SK-N-SH (cell line): ENCODE results near the gene DGKZ. TPM values are rescaled to one million over a fixed set of nuclear protein-coding genes. Genes with fewer than 3 reads are reported as not detected.

Experiments
- CTCF ChIA-PET: fragments of 300-600, 350-600 bp; formaldehyde crosslinking; extraction: SDS; loops from one replicate; lab custom pipeline; 2021; lab: Yijun Ruan, JAX
- POLR2A ChIA-PET: fragments of 350-600 bp; sonication (Branson Sonifier 250); formaldehyde crosslinking; extraction: SDS; loops from one replicate; lab custom pipeline; 2020; ENCODE audit warnings: antibody characterized with exemption, inconsistent platforms; lab: Yijun Ruan, JAX
- DNase-seq: peaks from one replicate; pipeline ENCODE4 v3.0.0; 2012
- H2AFZ ChIP-seq: fragments of 200-600 bp; sonication (generic); 2 replicates; pipeline ENCODE4 v1.8.1; 2016; ENCODE audit warnings: antibody characterized with exemption, mild to moderate bottlenecking, low read depth
- H3F3A ChIP-seq: fragments of 200-600 bp; sonication (generic); replicated peaks from 2 replicates; pipeline ENCODE3; 2016; ENCODE audit warnings: antibody characterized with exemption, mild to moderate bottlenecking; ENCODE audit not compliant: insufficient read depth
- H3K27ac ChIP-seq, 2 experiments: fragments of 200-500 bp in 1 of 2; fragments of 200-600 bp in 1 of 2; sonication (Bioruptor generic) in 1 of 2; sonication (generic), shearing (Covaris generic) in 1 of 2; 2 replicates each; pipeline versions ENCODE4 v1.5.1 to v1.6.1; 2014 to 2016; ENCODE audit warnings: low read depth in 2 of 2, inconsistent platforms in 1 of 2, low read length in 1 of 2, mild to moderate bottlenecking in 1 of 2, mixed read lengths in 1 of 2
- H3K27me3 ChIP-seq: fragments of 200-600 bp; sonication (generic), shearing (Covaris generic); 2 replicates; pipeline ENCODE4 v1.6.1; 2016; ENCODE audit warnings: mixed run types; ENCODE audit not compliant: insufficient read depth
- H3K36me3 ChIP-seq, 2 experiments: fragments of 200-500 bp in 1 of 2; fragments of 200-600 bp in 1 of 2; sonication (Bioruptor generic) in 1 of 2; sonication (generic) in 1 of 2; replicated peaks in 1 of 2; 2 replicates each; pipeline versions ENCODE3 to v1.5.1; 2014 to 2016; ENCODE audit warnings: low read length in 1 of 2, mild to moderate bottlenecking in 1 of 2; ENCODE audit not compliant: insufficient read depth in 2 of 2, control insufficient read depth in 1 of 2
- H3K4me1 ChIP-seq, 2 experiments: fragments of 200-500 bp in 1 of 2; fragments of 200-600 bp in 1 of 2; sonication (Bioruptor generic) in 1 of 2; sonication (generic), shearing (Covaris generic) in 1 of 2; 2 replicates each; pipeline versions ENCODE4 v1.5.1 to v1.6.1; 2014 to 2016; ENCODE audit warnings: low read depth in 1 of 2, low read length in 1 of 2, mixed run types in 1 of 2; ENCODE audit not compliant: insufficient read depth in 2 of 2, control insufficient read depth in 1 of 2
- H3K4me2 ChIP-seq: fragments of 200-600 bp; sonication (generic), shearing (Covaris generic); 2 replicates; pipeline ENCODE4 v1.6.1; 2017; ENCODE audit warnings: mixed run types
- H3K4me3 ChIP-seq, 2 experiments: fragments of 200-500 bp in 1 of 2; fragments of 200-600 bp in 1 of 2; sonication (Bioruptor generic) in 1 of 2; sonication (generic), shearing (Covaris generic) in 1 of 2; 2 replicates each; pipeline versions ENCODE4 v1.5.1 to v1.8.1; 2014 to 2016; ENCODE audit warnings: low read depth in 2 of 2, inconsistent platforms in 1 of 2, low read length in 1 of 2, mild to moderate bottlenecking in 1 of 2, mixed read lengths in 1 of 2, moderate library complexity in 1 of 2
- H3K79me2 ChIP-seq: fragments of 200-600 bp; sonication (generic); 2 replicates; pipeline ENCODE4 v1.8.1; 2017; ENCODE audit warnings: mild to moderate bottlenecking; ENCODE audit not compliant: insufficient read depth
- H3K9ac ChIP-seq: fragments of 200-600 bp; sonication (generic); 2 replicates; pipeline ENCODE4 v1.6.1; 2017; ENCODE audit warnings: mixed run types
- H3K9me2 ChIP-seq: fragments of 200-600 bp; sonication (generic); 2 replicates; pipeline ENCODE4 v1.6.1; 2017; ENCODE audit warnings: mixed run types
- H3K9me3 ChIP-seq: fragments of 200-600 bp; sonication (generic); 2 replicates; pipeline ENCODE4 v1.6.1; 2017; ENCODE audit warnings: mixed run types, mild to moderate bottlenecking, moderate library complexity
- H4K20me1 ChIP-seq: fragments of 200-600 bp; sonication (generic); 2 replicates; pipeline ENCODE4 v1.6.1; 2017; ENCODE audit warnings: mild to moderate bottlenecking, mixed run types; ENCODE audit not compliant: insufficient read depth
- ELF1 ChIP-seq: IDR thresholded peaks from 2 replicates; pipeline ENCODE4 v1.4.0; 2012
- EZH2phosphoT487 ChIP-seq: fragments of 200-600 bp; sonication (generic); IDR thresholded peaks from 2 replicates; pipeline ENCODE4 v1.6.1; 2017; ENCODE audit warnings: low read depth, mixed run types, mild to moderate bottlenecking, antibody characterized with exemption, moderate library complexity, borderline replicate concordance
- FOXJ3 ChIP-seq: sonication (generic); formaldehyde crosslinking; IDR thresholded peaks from 2 replicates; pipeline ENCODE4 v1.5.1; 2020; ENCODE audit warnings: mild to moderate bottlenecking, missing genetic modification reagents
- FOXM1 ChIP-seq: IDR thresholded peaks from 2 replicates; pipeline ENCODE4 v1.4.0; 2012; ENCODE audit warnings: low read depth, mild to moderate bottlenecking
- GABPA ChIP-seq: IDR thresholded peaks from 2 replicates; pipeline ENCODE4 v1.4.0; 2012; ENCODE audit warnings: low read depth, mild to moderate bottlenecking
- IRF3 ChIP-seq: fragments of 150-350 bp; IDR thresholded peaks from 2 replicates; pipeline ENCODE4 v1.6.1; 2016; ENCODE audit warnings: mild to moderate bottlenecking, low read depth, low read length
- MXI1 ChIP-seq: IDR thresholded peaks from 2 replicates; pipeline ENCODE4 v1.6.1; 2012; ENCODE audit warnings: mild to moderate bottlenecking, low read depth, low read length, improper control_type of control experiment
- NFIC ChIP-seq: IDR thresholded peaks from 2 replicates; pipeline ENCODE4 v1.4.0; 2012; ENCODE audit warnings: borderline replicate concordance
- PBX3 ChIP-seq: IDR thresholded peaks from 2 replicates; pipeline ENCODE4; 2012
- RCOR1 ChIP-seq: fragments of 150-350 bp; IDR thresholded peaks from 2 replicates; pipeline ENCODE4 v1.6.1; 2017; ENCODE audit warnings: antibody characterized with exemption, low read length
- REST ChIP-seq: IDR thresholded peaks from 2 replicates; pipeline ENCODE4 v1.6.1; 2012; ENCODE audit warnings: mild to moderate bottlenecking, low read depth, low read length, moderate library complexity
- RFX5 ChIP-seq: IDR thresholded peaks from 2 replicates; pipeline ENCODE4 v1.6.1; 2012; ENCODE audit warnings: mild to moderate bottlenecking, improper control_type of control experiment, low read length
- SIN3A ChIP-seq: IDR thresholded peaks from 2 replicates; pipeline ENCODE4 v1.6.1; 2012; ENCODE audit warnings: low read depth, mild to moderate bottlenecking, low read length, moderate library complexity, borderline replicate concordance
- SMC3 ChIP-seq: IDR thresholded peaks from 2 replicates; pipeline ENCODE4 v1.6.1; 2012; ENCODE audit warnings: low read depth, low read length, improper control_type of control experiment
- TCF12 ChIP-seq: IDR thresholded peaks from 2 replicates; pipeline ENCODE4 v1.4.0; 2012
- USF1 ChIP-seq: IDR thresholded peaks from 2 replicates; pipeline ENCODE4 v1.4.0; 2012; ENCODE audit warnings: low read depth, borderline replicate concordance
- USF2 ChIP-seq: fragments of 150-350 bp; IDR thresholded peaks from 2 replicates; pipeline ENCODE4 v1.6.1; 2017; ENCODE audit warnings: antibody characterized with exemption, low read length, low read depth, borderline replicate concordance
- WGBS: methylation state at CpG from one replicate; pipeline ENCODE4 v1.1.6; 2017; ENCODE audit warnings: low lambda C conversion rate; 5-methylcytosine and 5-hydroxymethylcytosine counted together
- polyA plus RNA-seq, 3 experiments: library from polyadenylated mRNA; depleted of rRNA; stranded (reverse); fragments of >200 nt; gene quantifications; 2 replicates each; pipeline ENCODE4 v1.2.3, GENCODE V29; 2012

The DGKZ gene
- polyA plus RNA-seq, 1 of the 3 experiments (the other 2 are of a cell fraction) = 33.2 TPM

GRCh38 chr11:46319074-46319453 is 28.2 kb upstream of the DGKZ start:
- Histone ChIP-seq H3K4me3 (no peak overlapping the region), H2AFZ (no peak overlapping the region), H3K27ac (no peak overlapping the region), H3K36me3 (peaks cover 13 to 52% of the 10 kb centered on the region in 2 experiments), H3F3A (peaks cover 24% of the 10 kb centered on the region), H4K20me1 (no peaks in the 10 kb centered on the region), H3K9me3 (no peaks in the 10 kb centered on the region), H3K27me3 (no peaks in the 10 kb centered on the region), H3K9ac (no peak overlapping the region), H3K4me1 (peaks cover 0 to 5% of the 10 kb centered on the region in 2 experiments; a peak in 1 of 4 replicates), H3K9me2 (no peaks in the 10 kb centered on the region), H3K4me2 (no peak overlapping the region), H3K79me2 (no peaks in the 10 kb centered on the region)
- POLR2A ChIA-PET = no interaction called here
- 100% methylated on average over 3 of the region's 5 CpGs for WGBS
- DNase-seq = no peak
- CTCF ChIA-PET = interaction anchor here (0.8 to 18.5 kb wide), 5 partner anchors 9 to 80 kb away, joined by 3 to 459 read pairs (median 6); no protein-coding TSS in a partner anchor
- TF ChIP-seq GABPA = no peak
- TF ChIP-seq EZH2phosphoT487 = no peak
- no peak for TF ChIP-seq USF1
- TF ChIP-seq ELF1 = no peak
- TF ChIP-seq MXI1 = no peak
- TF ChIP-seq FOXJ3 (CRISPR knock-in tag) = no peak
- no peak for TF ChIP-seq PBX3
- TF ChIP-seq IRF3 = no peak
- TF ChIP-seq SIN3A = no peak
- TF ChIP-seq SMC3 = no peak
- no peak for TF ChIP-seq REST
- TF ChIP-seq USF2 = no peak
- no peak for TF ChIP-seq RCOR1
- TF ChIP-seq NFIC = no peak
- TF ChIP-seq RFX5 = no peak
- TF ChIP-seq FOXM1 = no peak
- no peak for TF ChIP-seq TCF12
